ENCODE data around the gene MAMLD1.

The MAMLD1 gene

GRCh38 chrX:150540965-150541364, 177.8 kb downstream of the MAMLD1 start:
- no peak for DNase-seq

GRCh38 chrX:150542846-150543229, 179.7 kb downstream of the MAMLD1 start:
- no peak for DNase-seq

GRCh38 chrX:150543230-150544155, 180.4 kb downstream of the MAMLD1 start:
- DNase-seq = no peak

- DNase-seq = peak; percentile 18
These were observed 181.2 kb downstream of the MAMLD1 start for GRCh38 chrX:150544222-150544787.

GRCh38 chrX:150544835-150545770, 182.0 kb downstream of the MAMLD1 start:
- DNase-seq = no peak

- peak; percentile 59 for DNase-seq
These were observed 183.6 kb downstream of the MAMLD1 start for GRCh38 chrX:150546711-150547153.

GRCh38 chrX:150547375-150548115, 184.4 kb downstream of the MAMLD1 start:
- no peak for DNase-seq

- no peak for DNase-seq
These were observed 185.1 kb downstream of the MAMLD1 start for GRCh38 chrX:150548251-150548650.

GRCh38 chrX:150548684-150549083, 185.6 kb downstream of the MAMLD1 start:
- DNase-seq = no peak

GRCh38 chrX:150551963-150552362, 188.8 kb downstream of the MAMLD1 start:
- DNase-seq = no peak

- DNase-seq = no peak
These were observed 195.3 kb downstream of the MAMLD1 start for GRCh38 chrX:150558424-150558823.

Data from CD4-positive, alpha-beta T cell treated with Interleukin-17A for 1 hour (primary cell).